AG04450 (cell line): ENCODE data around the gene CRX. TPM values are rescaled to one million over a fixed set of nuclear protein-coding genes. Genes with fewer than 3 reads are reported as not detected.
A peak's percentile ranks its signal among the peaks of the same experiment; 100 is the strongest.

Source experiments
- CTCF ChIA-PET: fragments of 300-600, 350-600 bp; formaldehyde crosslinking; extraction: SDS; loops from one replicate; lab custom pipeline; 2022; ENCODE audit warnings: antibody characterized with exemption, inconsistent platforms; lab: Charles Lee
- POLR2A ChIA-PET: fragments of 350-600 bp; formaldehyde crosslinking; extraction: SDS; loops from one replicate; lab custom pipeline; 2021; ENCODE audit warnings: antibody characterized with exemption, inconsistent platforms; lab: Yijun Ruan, JAX
- DNase-seq: peaks from one replicate; pipeline ENCODE4 v3.0.0-alpha.2; 2011; ENCODE audit warnings: low read depth, low spot score
- H3K27ac ChIP-seq: one replicate; pipeline ENCODE4 v1.5.1; 2012; ENCODE audit warnings: low read depth, low read length, control low read depth
- H3K27me3 ChIP-seq: one replicate; pipeline ENCODE4 v1.6.0; 2012; ENCODE audit warnings: low read length; ENCODE audit not compliant: control insufficient read depth, insufficient read depth
- H3K4me3 ChIP-seq: 2 replicates; pipeline ENCODE4 v1.5.1; 2011; ENCODE audit warnings: mild to moderate bottlenecking, low read depth, low read length, control low read depth
- H3K9me3 ChIP-seq: 2 replicates; pipeline ENCODE4 v1.5.1; 2012; ENCODE audit warnings: low read length; ENCODE audit not compliant: control insufficient read depth, insufficient read depth
- CTCF ChIP-seq: IDR thresholded peaks from 2 replicates; pipeline ENCODE4 v1.5.1; 2011; ENCODE audit warnings: low read depth, low read length, control low read depth, inconsistent platforms
- polyA plus RNA-seq: library from polyadenylated mRNA; depleted of rRNA; stranded (reverse); fragments of >200 nt; gene quantifications from 2 replicates; pipeline ENCODE4 v1.2.3, GENCODE V29; 2011

Gene CRX
- polyA plus RNA-seq, 1 experiment, result not detected

DNA sequence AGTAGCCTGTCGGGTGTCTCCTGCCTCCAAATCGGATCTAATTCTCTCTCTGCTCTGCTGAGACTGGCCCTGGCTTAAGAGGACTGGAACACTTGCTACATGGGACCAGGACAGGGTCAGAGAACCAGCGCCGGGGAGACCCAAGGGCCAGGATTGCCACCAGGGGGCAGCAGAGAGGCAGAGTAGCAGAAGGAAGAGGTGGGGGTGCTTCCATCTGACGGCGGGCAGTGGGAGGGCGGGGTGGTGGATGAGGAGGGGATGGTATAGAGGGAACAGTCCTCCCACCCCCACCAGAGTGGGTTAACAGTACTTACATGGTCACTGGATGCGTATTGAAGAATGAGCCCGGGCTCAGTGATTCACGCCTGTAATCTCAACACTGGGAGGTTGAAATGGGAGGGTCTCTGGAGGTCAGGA, 31.3 kb upstream of the CRX start:
- TF ChIP-seq CTCF, result peak; percentile 86
- Histone ChIP-seq H3K27me3 (no peaks in the 10 kb centered on the region), H3K9me3 (no peaks in the 10 kb centered on the region), H3K27ac (no peak overlapping the region), H3K4me3 (no peak overlapping the region)
- DNase-seq, result no peak
- CTCF ChIA-PET, result interaction anchor here (0.6 to 1.4 kb wide), 10 partner anchors 9 to 609 kb away, joined by 3 to 8 read pairs (median 4); no protein-coding TSS in a partner anchor
- POLR2A ChIA-PET, result no interaction called here

DNA sequence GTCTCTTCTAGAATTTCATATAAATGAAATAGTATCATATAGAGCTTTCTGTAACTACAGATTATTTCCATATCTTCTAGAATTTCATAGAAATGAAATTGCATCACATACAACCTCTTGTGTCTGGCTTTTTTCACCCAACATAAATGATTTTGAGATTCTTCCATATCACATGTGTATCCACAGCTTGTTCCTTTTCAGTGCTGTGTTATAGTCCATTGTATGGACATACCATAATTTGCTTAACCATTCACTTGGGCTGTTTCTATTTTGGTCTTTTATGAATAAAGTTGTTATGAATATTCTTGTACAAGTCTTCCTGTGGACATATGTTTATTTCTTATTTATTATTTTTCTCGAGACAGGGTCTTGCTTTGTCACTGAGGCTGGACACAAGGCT, 29.1 kb upstream of the CRX start:
- POLR2A ChIA-PET, result no interaction called here
- CTCF ChIA-PET, result interaction anchor here (0.7 to 2.0 kb wide), 4 partner anchors 13 to 356 kb away, joined by 3 to 10 read pairs (median 3); no protein-coding TSS in a partner anchor
- no peak overlapping the region for H3K27ac ChIP-seq

GRCh38 chr19:47794526-47794925, 27.2 kb upstream of the CRX start:
- ChIA-PET POLR2A (no interaction called here), CTCF (interaction anchor here (0.7 to 2.2 kb wide), 2 partner anchors 20 to 69 kb away, joined by 6 to 7 read pairs; no protein-coding TSS in a partner anchor)
- Histone ChIP-seq H3K9me3 (no peaks in the 10 kb centered on the region), H3K27me3 (peaks cover 7% of the 10 kb centered on the region), H3K27ac (no peak overlapping the region), H3K4me3 (no peak overlapping the region)
- DNase-seq, result no peak
- TF ChIP-seq CTCF, result no peak

More for the DNA sequence above, 29.1 kb upstream of the CRX start:
- H3K27me3 ChIP-seq, result no peaks in the 10 kb centered on the region
- TF ChIP-seq CTCF, result no peak
- H3K9me3 ChIP-seq, result no peaks in the 10 kb centered on the region
- no peak overlapping the region for H3K4me3 ChIP-seq
- no peak for DNase-seq

DNA sequence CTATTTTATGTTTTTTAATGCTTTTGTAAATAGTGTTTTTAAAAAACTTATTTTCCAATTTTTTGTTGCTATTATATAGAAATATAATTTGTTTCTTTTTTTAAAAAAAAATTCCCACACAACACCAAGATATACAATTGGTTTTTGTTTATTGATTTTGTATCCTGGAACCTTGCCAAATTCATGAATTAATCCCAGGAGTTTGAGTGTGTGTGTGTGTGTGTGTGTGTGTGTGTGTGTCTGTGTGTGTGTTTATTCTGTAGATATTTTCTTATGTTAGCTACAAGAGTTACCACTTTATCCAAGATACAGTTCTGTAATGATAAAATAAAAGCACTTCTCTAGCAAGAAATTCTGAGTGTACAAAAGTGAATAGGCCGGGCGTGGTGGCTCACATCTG, 25.0 kb upstream of the CRX start:
- Histone ChIP-seq H3K27ac (no peak overlapping the region), H3K9me3 (peaks cover 6% of the 10 kb centered on the region), H3K4me3 (no peak overlapping the region), H3K27me3 (peaks cover 7% of the 10 kb centered on the region)
- POLR2A ChIA-PET, result no interaction called here
- DNase-seq, result no peak
- TF ChIP-seq CTCF, result no peak
- CTCF ChIA-PET, result interaction anchor here (2.2 kb wide), 1 partner anchor 66 kb away, joined by 6 read pairs; no protein-coding TSS in a partner anchor

DNA sequence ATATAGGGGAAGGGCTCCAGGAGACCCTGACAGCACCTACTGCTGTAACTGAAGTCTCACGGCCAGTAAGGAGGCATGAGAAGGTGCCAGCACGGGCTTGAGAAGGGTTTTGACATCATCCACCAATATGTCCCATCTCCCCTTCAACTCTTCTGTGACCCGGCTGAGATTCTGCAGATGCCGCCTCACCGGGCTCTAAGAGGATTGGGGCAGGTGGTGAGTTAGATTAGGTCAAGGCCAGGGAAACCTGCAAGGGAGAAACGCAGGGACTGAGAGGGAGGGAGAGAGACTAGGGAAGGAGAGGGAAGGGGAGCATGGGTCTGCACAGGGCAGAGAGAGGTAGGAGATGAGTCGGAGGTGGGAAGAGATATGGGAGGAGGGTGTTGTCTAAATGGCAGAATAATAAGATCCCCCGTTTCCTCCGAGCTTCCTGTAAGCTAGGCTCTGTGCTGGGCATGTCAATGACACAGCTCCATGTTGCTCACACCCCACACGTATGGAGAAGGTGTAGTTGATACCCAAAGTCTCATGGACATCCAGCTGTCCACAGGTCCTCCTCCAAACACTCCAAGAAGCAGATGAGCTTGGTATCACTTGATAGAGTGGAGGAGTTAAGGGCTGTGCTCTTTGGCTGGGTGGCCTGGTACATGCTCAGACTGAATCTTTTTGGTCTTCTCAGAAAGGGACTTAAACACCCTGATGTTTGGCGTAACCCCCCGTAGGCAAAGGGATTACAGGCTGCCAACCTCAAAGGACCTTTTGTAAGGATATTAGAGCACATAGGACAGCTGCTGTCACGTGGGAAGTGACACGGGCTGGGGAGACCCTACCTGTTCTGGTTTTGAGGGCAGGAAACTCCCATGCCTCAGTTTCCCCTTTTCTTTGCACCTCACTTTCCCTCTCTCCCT, 23.5 kb upstream of the CRX start:
- ChIA-PET POLR2A (no interaction called here), CTCF (no interaction called here)
- no peak for TF ChIP-seq CTCF
- no peak for DNase-seq
- H3K4me3 ChIP-seq, result no peak overlapping the region
- peaks cover 14% of the 10 kb centered on the region for H3K9me3 ChIP-seq
- H3K27me3 ChIP-seq, result peaks cover 7% of the 10 kb centered on the region
- no peak overlapping the region for H3K27ac ChIP-seq
